ENCODE data around the gene ZNF543. TPM values are rescaled to one million over a fixed set of nuclear protein-coding genes. Genes with fewer than 3 reads are reported as not detected.

Gene ZNF543
- total RNA-seq, 1 experiment from 2014 or later: 5.2 TPM

- no peak for ATAC-seq
- H2AFZ ChIP-seq (ENCODE audit: low read length): no peak overlapping the region
Measured at GRCh38 chr19:57376151-57376550, 55.9 kb downstream of the ZNF543 start.

GRCh38 chr19:57377498-57378146 is 57.4 kb downstream of the ZNF543 start:
- ATAC-seq (no peak), DNase-seq (no peak)
- Histone ChIP-seq H3K36me3 (ENCODE audit: low read depth, low read length) (peaks cover 48% of the 10 kb centered on the region), H3K9ac (ENCODE audit: low read length) (no peak overlapping the region), H2AFZ (ENCODE audit: low read length) (no peak overlapping the region), H3K4me3 (ENCODE audit: low read length) (no peak overlapping the region), H3K27me3 (ENCODE audit: low read length) (no peaks in the 10 kb centered on the region), H3K9me3 (ENCODE audit: low read length) (peaks cover 25% of the 10 kb centered on the region), H3K79me2 (ENCODE audit: low read length) (no peaks in the 10 kb centered on the region), H3F3A (ENCODE audit: low read length, unreplicated experiment) (no peaks in the 10 kb centered on the region), H3K9me2 (replicated peaks; ENCODE audit: low read length) (no peaks in the 10 kb centered on the region), H3K27ac (ENCODE audit: low read length) (no peak overlapping the region), H4K20me1 (ENCODE audit: low read length) (no peaks in the 10 kb centered on the region), H3K4me1 (ENCODE audit: insufficient read depth, low read length) (no peaks in the 10 kb centered on the region), H3K4me2 (ENCODE audit: low read length) (no peak overlapping the region)
- ChIA-PET POLR2A (ENCODE audit: unreplicated experiment) (no interaction called here), CTCF (no interaction called here)
- no peak for TF ChIP-seq EZH2phosphoT487 (IDR thresholded peaks at IDR 0.05; ENCODE audit: borderline replicate concordance, low read length)
- no peak for TF ChIP-seq EZH2 (IDR thresholded peaks at IDR 0.05; ENCODE audit: low read length, unreplicated experiment)
- TF ChIP-seq CTCF (conservative IDR thresholded peaks at IDR 0.05; ENCODE audit: low read depth, low read length): no peak
- no TSS peak for BruUV-seq (replicated peaks)
- intact Hi-C loops (cut with micrococcal nuclease): no loop called here

More at GRCh38 chr19:57376151-57376550, 55.9 kb downstream of the ZNF543 start:
- Histone ChIP-seq H3K4me1 (ENCODE audit: insufficient read depth, low read length) (no peaks in the 10 kb centered on the region), H3K36me3 (ENCODE audit: low read depth, low read length) (peaks cover 56% of the 10 kb centered on the region), H3K9me3 (ENCODE audit: low read length) (peaks cover 25% of the 10 kb centered on the region), H3K4me2 (ENCODE audit: low read length) (no peak overlapping the region), H3K9me2 (replicated peaks; ENCODE audit: low read length) (no peaks in the 10 kb centered on the region), H3K4me3 (ENCODE audit: low read length) (no peak overlapping the region), H3K9ac (ENCODE audit: low read length) (no peak overlapping the region), H3F3A (ENCODE audit: low read length, unreplicated experiment) (no peaks in the 10 kb centered on the region), H4K20me1 (ENCODE audit: low read length) (no peaks in the 10 kb centered on the region), H3K79me2 (ENCODE audit: low read length) (no peaks in the 10 kb centered on the region), H3K27me3 (ENCODE audit: low read length) (no peaks in the 10 kb centered on the region), H3K27ac (ENCODE audit: low read length) (no peak overlapping the region)
- intact Hi-C loops (cut with micrococcal nuclease): no loop called here
- ChIA-PET POLR2A (ENCODE audit: unreplicated experiment) (no interaction called here), CTCF (no interaction called here)
- BruUV-seq (replicated peaks): no TSS peak
- TF ChIP-seq EZH2phosphoT487 (IDR thresholded peaks at IDR 0.05; ENCODE audit: borderline replicate concordance, low read length) (no peak), EZH2 (IDR thresholded peaks at IDR 0.05; ENCODE audit: low read length, unreplicated experiment) (no peak)
- DNase-seq: no peak

Other genes starting within 250 kb of the ZNF543 start
- not detected in 2 replicates for gene USP29, start 200.5 kb upstream of the ZNF543 start, total RNA-seq (2014; rRNA removed)
- gene ZIM3, start 175.3 kb upstream of the ZNF543 start, total RNA-seq (2014; rRNA removed): not detected in 2 replicates
- gene DUXA, start 153.0 kb upstream of the ZNF543 start, total RNA-seq (2014; rRNA removed): not detected in 2 replicates
- gene ZNF264, start 129.0 kb upstream of the ZNF543 start, total RNA-seq (2014; rRNA removed): 44.1 and 53.9 TPM in 2 replicates
- 2.0 and 3.2 TPM in 2 replicates for gene AURKC, start 89.4 kb upstream of the ZNF543 start, total RNA-seq (2014; rRNA removed)
- gene ZNF805, start 79.8 kb upstream of the ZNF543 start, total RNA-seq (2014; rRNA removed): 12.9 and 13.1 TPM in 2 replicates
- 39.5 and 60.6 TPM in 2 replicates for gene ZNF460, start 40.0 kb upstream of the ZNF543 start, total RNA-seq (2014; rRNA removed)
- 8.1 and 8.2 TPM in 2 replicates for gene ZNF304, start 30.8 kb downstream of the ZNF543 start, total RNA-seq (2014; rRNA removed)
- gene TRAPPC2B, start 43.1 kb downstream of the ZNF543 start, total RNA-seq (2014; rRNA removed): 16.1 and 21.0 TPM in 2 replicates
- gene ZNF547, start 43.1 kb downstream of the ZNF543 start, total RNA-seq (2014; rRNA removed): 0.81 and 3.2 TPM in 2 replicates
- 14.4 and 21.8 TPM in 2 replicates for gene ZNF548, start 69.4 kb downstream of the ZNF543 start, total RNA-seq (2014; rRNA removed)
- gene ZNF17, start 90.7 kb downstream of the ZNF543 start, total RNA-seq (2014; rRNA removed): 4.7 and 7.8 TPM in 2 replicates
- gene ZNF749, start 114.9 kb downstream of the ZNF543 start, total RNA-seq (2014; rRNA removed): 17.6 and 21.9 TPM in 2 replicates
- 0.18 TPM in 1 of 2 replicates, not detected in the other for gene VN1R1, start 136.7 kb downstream of the ZNF543 start, total RNA-seq (2014; rRNA removed)
- 12.5 and 14.1 TPM in 2 replicates for gene ZNF772, start 157.1 kb downstream of the ZNF543 start, total RNA-seq (2014; rRNA removed)
- 16.5 and 22.3 TPM in 2 replicates for gene ZNF419, start 167.3 kb downstream of the ZNF543 start, total RNA-seq (2014; rRNA removed)
- gene ZNF773, start 179.5 kb downstream of the ZNF543 start, total RNA-seq (2014; rRNA removed): 9.0 and 21.1 TPM in 2 replicates
- gene ZNF549, start 206.9 kb downstream of the ZNF543 start, total RNA-seq (2014; rRNA removed): 4.3 and 5.0 TPM in 2 replicates
- 3.1 and 4.2 TPM in 2 replicates for gene ZNF550, start 239.4 kb downstream of the ZNF543 start, total RNA-seq (2014; rRNA removed)